Fibroblast of skin of right biceps (primary cell): ENCODE measurements around the gene B4GALT3.

ENCODE experiments used
- DNase-seq: peaks from one replicate; pipeline ENCODE4 v3.0.0-alpha.2; 2013

B4GALT3 gene

DNA sequence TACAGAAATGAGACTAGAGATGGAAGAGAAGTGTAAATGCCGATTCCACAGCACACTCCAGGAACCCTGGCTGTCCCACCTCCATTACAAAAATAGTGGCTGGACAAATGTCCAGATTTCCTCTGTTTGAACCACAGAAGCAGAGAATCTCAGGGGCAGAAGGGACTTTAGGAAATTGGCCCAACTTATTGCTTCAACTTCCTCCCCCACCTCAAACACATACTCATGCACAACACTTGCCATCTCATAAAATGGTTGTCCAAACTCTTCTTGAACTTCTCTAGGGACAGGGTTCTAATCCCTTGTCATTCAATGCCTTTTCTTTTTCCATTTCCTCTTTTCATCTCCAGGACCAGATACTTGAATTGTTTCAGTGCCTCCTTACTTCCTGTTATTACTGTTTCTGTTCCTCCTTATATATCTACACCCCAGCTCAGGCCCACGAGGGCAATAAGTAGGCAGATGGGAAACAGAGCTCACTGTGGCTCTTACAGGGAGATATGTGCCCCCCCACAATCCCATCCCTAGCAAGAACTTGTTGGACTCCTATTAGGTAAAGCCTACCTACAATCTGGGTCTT, 8.5 kb upstream of the B4GALT3 start:
- no peak for DNase-seq

DNA sequence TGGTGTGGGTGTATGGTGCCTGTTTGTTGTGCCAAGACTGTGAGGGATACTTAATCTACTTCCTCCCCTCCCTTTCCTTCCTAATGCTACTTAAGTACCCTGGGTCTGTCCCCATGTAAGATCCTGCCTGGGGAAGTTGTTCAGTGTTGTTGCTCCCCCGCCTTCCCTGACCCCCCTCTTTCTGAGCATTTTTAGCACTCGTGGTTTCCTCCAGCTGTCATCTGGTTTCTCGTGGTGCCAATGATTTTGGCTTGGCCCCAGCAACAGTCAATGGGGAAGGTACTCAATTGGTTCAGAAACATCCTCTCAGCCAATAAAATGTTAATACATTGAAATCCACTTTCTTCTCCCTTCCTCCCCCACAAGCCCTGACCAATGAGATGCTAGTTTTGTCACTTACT, 8.0 kb upstream of the B4GALT3 start:
- peak; percentile 70 for DNase-seq

DNA sequence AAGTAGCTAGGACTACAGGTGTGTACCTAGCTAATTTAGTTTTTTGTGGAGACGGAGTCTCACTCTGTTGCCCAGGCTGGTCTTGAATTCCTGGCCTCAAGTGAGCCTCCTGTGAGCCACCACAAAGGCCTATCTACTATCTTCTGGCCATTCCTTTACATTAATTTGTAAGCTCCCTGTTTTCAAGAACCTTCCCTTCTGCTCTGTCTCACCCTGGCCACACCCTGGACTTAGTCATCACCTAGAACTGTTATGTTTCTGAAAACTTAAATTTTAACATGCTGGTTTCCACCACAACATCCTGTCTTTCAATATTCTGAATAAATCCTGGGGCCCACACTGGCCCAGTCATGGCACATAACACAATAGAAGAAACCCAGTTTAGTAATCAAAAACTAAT, 4.9 kb upstream of the B4GALT3 start:
- DNase-seq, result peak; percentile 70

DNA sequence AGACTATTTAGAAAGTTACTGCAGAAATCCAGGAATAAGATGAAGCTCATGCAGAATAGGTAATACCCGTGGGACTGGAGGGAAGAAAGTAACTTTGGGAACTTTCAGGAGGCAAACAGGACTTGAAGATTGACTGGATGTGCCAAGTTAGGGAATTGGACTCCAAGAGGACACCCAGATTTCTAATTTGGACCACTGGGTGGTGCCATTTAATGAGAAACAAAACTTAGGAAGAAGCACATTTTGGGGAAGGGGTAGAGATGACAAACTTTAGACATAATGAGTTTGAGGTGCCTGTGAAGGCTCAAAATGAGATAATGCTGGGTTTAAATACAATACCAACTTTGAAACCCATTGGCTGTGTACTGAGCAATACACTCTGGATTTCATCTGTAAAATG, 3.3 kb upstream of the B4GALT3 start:
- peak; percentile 18 for DNase-seq

DNA sequence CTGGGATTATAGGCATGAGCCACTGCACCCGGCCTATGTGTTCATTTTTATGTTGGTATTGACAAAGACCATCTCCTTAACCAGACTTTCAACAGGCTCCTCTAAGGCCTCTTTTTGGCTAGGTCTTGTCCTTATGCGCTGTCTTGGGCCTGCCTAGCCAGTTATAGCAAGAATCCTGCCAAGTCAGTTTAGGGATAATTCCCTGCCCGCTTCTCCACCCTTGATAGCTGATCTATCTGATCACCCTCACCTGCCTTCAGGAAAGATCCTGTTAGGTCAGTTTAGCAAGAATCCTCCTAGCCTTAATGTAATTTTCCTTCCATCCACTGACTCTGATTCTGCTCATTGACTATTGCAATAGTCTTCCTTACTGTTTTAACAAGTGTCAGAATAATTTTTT, 2.4 kb upstream of the B4GALT3 start:
- DNase-seq, result no peak

DNA sequence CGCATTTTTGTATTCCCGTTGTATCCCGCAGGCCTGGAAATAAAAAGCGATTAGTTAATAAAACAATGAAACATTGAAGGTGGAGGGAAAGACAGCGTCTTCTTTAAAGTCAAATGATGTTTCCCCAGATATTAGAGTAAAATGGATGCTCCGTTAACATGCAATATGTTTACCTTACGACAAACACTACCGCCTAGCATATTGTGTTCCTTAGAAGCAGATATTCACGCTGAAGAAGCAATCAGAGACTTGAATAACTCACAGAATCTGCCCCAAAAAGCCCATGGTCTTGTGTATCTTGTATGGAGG, 583 bp upstream of the B4GALT3 start:
- no peak for DNase-seq

DNA sequence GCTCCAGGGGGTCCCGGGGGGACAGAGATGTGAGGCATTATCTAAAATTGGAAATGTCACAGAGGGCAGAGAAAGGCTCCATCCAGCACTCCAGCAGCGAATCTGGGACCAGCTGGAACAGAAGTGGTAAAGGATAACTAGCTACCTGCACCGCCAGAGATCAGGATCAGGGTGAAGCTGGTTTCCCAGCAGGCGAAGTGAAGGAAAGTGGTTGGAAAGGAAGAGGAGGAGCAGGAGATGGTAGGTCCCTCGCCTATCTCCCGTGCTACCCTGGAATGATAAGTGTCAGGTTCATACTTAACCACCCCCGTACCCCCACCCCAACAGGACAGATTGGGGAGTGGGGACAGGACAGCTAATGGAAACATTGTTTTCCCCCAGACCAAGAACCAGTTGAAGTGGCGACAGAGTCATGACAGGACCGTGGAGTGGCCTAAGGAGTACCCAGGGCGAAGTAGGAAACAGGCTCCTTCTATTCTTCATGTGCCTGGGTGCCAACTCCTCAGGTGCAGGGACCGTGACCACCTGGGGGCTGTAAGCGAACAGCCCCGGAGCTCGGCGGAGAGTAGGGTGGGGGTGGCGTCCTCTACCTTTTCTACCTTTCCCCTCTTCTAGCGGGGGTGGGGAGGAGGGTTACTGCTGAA, 717 bp downstream of the B4GALT3 start:
- no peak for DNase-seq

DNA sequence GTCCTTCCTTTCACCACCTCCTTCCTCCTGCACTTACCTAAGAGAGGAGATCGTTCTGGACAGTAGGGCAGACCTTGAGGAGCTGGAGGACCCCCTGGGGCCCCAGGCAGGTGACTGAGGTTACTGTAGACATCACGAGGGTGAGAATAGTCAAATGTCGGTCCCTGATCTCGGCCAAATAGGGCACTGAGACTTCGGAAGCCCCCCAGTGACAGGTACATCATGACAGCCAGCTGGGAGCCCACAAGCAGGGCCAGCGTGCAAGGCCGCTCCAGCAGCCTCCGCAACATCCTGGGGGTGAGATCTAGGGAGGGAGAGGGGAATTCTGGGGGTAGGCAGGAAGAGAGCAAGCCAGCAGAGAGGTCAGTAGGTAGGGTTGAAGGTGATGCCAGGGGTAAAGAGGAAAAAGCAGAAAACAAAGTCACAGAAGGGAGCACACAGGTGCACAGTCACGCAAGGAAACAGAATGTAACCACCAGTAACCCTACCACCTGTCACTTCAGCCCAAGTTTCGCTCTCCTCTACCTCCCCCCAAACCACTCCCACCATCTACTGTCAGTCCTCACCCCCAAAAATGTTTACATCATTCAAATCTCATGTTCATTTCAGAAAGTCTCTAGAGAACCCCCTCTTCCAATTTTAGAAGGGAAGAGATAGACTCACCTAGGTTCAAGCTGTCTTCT, 1.4 kb downstream of the B4GALT3 start:
- DNase-seq, result no peak

DNA sequence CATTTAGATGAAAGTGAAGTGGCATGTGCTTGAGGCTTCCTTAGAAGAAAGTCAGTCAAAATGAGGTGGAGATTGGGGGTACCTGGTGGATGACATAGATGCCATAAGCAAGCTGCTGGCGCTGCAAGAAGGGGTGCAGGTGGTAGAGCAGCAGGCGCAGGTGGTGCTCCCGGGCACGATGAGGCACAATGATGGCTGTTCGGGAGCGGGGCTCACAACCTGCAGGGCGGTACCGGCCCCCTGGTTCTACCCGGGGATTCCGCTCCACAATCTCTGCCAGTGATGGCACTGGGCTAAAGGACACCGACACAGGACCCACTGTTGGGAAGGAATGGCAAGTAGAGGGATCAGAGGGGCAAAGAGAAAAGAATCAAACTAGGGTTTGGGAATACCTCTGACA, 2.4 kb downstream of the B4GALT3 start:
- DNase-seq, result no peak

DNA sequence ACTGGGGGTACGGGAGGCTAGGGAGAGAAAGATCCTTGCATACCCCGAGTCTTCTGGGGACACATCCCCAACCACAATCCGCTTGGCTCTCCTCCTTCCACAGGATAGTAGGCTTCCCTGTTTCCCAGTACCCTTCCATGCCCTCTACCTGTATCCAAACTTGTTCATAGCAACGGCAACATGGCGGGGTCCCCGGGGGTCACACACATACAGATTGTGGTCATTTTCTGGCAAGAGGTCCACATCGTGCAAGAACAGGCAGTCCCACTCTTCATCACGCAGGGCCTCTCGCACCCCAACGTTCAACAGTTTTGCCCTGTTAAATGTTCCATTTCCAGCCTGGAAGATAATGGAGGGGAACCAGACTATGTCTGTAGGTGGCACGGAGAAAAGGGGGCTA, 3.6 kb downstream of the B4GALT3 start:
- DNase-seq, result no peak

DNA sequence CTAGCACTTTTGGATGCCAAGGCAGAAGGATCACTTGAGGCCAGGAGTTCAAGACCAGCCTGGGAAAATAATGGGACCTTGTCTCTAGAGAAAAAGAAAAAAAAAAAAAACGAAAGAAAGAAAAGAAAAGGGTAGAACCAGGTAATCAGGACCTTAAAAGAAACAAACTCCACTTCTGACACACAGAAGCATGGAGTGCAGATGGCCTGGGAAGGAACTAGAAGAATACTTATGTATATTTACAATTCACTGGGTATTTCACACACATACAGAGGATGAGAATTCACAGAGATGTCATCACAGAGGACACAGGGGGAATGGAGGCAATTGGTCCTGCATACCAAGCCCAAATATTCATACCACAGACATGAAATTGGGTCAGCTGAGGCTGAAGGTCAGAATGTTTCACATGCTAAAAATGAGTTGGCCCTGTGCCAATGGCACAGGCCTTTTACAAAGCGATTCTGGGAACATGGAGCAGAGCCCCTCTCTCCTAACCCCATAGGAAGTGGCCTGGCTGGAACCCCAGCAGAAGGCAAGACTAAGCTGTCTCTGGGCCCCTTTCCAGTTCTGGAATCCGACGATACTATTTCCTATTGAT, 4.4 kb downstream of the B4GALT3 start:
- DNase-seq, result peak; percentile 90

DNA sequence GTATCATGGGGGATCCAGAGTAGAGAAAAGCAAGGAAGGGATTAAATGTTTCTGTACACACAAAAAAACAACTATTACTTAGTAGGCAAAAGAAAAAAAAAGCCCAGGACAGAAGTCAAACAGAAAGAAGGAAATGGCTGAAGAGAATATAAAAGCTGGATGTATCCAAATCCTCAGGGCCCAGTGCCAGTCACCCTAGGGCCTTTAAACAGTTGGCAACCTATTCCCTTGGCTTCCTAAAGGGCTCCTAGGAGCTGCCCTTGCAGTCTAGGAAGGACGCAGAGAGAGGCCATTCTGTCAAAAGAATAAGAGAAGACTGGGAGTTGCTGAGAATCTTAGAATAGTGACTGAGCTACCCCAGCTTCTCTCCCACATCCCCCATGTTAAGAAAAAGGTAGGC, 5.0 kb downstream of the B4GALT3 start:
- no peak for DNase-seq

DNA sequence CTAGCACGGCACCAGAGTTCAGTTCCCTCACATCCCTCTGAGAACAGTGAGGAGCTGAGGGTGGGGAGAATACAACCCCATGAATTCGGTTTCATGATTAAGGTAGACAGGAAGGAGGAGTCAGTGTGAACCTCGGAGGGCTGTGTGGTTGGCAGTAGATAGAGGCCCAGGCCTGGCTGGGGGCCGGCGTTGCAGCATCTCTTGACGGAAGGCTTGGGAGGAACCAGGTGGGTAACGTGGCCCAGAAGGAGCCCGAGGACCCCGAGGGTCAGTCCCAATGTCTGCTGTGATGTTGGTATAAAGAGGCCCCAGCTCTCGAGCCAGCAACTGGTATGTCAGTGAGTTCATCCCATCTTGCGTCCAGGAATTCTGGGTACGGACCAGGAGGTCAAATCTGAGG, 5.6 kb downstream of the B4GALT3 start:
- no peak for DNase-seq

DNA sequence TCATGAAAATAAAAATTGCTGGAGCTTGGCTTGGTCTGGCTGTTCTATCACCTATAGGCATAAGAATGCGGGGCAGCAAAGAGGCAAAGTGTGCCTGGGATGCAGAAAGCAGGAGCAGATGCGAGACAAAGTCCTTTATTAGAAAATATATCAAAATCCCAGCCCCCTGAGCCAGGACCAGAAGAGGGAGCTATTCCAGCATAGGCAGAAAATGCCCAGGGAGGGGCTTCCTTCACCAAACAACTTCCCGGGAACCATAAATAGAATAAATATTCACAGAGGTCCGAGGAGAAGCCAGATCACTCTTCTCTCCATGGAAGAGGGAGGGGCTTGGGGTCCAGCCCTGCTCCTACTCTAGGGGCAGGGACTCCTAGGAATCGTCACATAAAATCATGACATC, 6.1 kb downstream of the B4GALT3 start:
- no peak for DNase-seq

DNA sequence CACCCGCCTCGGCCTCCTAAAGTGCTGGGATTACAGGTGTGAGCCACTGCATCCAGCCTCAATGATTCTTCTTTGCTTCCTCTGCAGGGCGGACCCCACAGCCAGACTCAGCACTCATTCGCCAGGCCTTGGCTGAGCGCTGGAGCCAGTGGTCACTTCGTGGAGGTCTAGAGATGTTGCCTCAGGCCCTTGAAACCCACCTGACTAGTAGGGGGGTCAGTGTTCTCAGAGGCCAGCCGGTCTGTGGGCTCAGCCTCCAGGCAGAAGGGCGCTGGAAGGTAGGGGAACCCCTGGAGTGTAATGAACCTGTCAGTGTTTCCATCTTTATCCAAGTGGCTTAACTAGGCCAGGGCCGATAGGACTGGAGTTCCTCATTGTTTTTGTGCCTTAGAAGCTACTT, 8.4 kb downstream of the B4GALT3 start:
- DNase-seq, result no peak

DNA sequence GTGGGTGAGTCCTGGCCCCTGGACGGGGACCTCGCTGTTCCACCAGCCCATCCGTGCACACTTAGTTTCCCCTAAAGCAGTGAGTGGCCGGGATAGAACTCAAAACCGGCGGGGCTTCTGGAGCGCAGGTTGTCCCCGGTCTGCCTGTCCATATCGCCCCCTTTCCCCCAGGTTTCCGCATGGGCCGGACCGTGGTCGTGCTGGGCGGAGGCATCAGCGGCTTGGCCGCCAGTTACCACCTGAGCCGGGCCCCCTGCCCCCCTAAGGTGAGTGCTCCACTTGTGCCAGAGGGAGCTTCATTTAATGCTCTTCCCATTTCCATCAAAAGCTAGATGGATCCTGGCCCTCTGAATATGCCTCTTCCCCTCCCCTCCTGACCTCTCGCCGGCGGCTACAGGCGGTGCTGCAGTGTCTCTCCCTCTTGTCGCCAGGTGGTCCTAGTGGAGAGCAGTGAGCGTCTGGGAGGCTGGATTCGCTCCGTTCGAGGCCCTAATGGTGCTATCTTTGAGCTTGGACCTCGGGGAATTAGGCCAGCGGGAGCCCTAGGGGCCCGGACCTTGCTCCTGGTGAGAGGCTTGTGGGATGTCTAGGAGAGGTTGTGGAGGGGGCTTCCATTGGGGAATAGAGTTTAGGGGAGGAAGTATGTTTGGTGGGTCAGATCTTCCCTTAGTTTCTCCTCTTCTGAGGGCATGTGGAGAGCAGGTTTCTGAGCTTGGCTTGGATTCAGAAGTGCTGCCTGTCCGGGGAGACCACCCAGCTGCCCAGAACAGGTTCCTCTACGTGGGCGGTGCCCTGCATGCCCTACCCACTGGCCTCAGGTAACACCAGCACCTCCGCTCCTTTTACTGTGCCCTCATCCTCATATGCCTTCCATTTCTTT, 10.4 kb downstream of the B4GALT3 start:
- DNase-seq, result no peak

DNA sequence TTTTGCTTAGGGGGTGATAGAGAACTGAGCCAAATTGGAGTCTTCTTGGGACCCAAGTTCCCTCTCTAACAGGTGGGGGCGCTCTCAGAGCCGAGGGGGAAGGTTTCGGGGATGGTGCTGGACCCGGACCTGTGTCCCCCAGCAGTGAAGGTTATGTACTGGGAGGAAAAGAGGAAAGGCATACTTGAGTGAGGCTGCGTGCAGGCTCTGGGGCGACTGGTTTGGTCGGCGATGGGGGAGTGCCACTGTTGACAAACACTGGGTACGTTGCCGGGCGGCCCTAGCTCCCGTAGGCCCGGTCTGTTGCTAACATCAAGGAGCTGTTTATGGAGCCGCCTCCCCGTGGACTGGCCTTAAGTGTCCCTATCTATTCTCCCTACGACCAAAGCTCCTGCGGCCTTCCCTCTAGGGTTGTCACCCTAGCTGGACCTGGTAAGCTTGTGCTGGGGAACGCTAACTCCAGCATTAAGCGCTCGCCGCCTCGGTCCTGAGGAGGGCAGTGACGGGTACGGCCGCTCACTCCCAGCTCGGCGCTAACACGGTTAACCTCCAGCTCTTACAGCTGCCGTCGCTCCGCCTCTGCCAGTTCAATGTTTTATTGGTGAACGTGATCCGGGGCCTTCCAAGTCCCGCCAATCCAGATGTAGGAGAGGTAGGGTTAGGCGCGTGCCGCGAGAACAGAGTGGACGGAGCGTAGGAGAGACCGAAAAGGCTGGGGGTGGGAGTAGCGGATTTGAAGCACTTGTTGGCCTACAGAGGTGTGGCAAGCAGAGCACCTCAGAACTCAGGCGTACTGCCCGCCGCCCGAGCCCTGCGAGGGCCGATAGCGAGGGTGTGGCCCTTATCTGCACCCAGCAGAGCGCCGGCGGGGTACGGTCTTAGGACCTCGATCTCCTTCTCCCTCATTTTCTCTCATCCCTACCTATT, 11.3 kb downstream of the B4GALT3 start, which contains the start of gene PPOX:
TSS of gene PPOX (plus strand) at position 685 of the 927 bp plus-strand sequence. CDS start 422 bp downstream, outside the sequence.
- DNase-seq, result peak; percentile 97

DNA sequence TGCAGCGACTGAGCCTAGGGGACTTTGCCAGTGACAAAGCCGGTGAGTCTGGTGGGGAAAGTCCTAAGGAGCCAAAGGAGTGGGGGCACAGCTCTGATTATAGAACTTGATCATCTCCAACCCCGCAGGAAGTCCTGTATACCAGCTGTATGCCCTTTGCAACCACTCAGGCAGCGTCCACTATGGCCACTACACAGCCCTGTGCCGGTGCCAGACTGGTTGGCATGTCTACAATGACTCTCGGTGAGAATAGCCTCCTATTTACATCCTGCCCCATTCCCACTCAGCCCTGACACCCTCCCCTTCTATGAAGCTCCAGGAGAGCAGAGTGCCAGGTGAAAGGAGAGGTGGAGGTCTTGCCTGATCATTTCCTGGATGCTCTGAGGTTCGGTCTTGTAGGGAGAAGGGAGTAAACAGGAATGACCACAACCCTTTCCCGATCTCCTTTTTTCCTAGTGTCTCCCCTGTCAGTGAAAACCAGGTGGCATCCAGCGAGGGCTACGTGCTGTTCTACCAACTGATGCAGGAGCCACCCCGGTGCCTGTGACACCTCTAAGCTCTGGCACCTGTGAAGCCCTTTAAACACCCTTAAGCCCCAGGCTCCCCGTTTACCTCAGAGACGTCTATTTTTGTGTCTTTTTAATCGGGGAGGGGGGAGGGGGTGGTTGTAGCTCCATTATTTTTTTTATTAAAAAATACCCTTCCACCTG, 12.3 kb downstream of the B4GALT3 start:
- DNase-seq, result no peak

DNA sequence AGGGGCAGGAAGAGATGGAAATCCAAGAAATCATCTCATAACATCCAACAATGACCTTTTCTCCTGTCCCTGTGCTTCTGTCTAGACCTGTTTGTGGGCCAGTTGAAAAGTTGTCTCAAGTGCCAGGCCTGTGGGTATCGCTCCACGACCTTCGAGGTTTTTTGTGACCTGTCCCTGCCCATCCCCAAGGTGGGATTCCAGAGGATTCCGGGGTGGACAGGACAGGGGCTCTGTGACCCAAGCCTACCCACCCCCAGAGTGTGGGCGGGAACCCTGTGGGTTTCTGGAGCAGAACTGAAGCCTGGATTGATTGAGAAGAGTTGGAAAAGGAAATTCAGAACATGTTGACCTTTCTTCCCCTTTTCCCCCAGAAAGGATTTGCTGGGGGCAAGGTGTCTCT, 13.5 kb downstream of the B4GALT3 start:
- DNase-seq, result no peak

DNA sequence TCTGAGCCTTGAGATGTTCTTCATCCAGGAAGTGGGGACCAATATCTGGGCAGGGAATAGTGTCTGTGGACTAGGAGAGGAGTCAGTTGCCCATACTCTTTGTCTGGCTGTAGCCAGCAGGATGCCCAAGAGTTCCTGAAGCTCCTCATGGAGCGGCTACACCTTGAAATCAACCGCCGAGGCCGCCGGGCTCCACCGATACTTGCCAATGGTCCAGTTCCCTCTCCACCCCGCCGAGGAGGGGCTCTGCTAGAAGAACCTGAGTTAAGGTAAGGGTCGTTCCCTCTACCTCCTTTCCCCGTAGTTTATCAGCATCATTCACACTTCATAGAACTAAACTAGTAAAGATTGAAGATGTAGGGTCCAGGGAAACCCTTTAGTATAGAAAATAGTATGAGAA, 14.5 kb downstream of the B4GALT3 start:
- no peak for DNase-seq

DNA sequence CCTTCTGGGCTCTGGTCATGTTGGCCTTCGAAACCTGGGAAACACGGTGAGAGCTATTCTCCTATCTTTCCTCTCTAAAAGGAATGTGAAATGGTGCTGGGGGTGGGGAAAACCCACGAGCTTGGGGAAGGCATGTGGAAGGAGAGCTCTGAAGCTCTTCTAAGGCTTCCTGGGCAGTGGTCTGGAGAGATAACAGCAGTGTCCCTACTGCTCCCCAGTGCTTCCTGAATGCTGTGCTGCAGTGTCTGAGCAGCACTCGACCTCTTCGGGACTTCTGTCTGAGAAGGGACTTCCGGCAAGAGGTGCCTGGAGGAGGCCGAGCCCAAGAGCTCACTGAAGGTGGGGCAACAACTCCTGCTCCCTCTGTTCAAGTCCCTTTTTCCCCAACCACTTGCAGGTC, 15.3 kb downstream of the B4GALT3 start:
- no peak for DNase-seq
